SK-N-SH treated with all-trans-retinoic acid at 6 μM for 48 hours (cell line): ENCODE results near the gene ZCWPW2.

ENCODE experiments used
- CREB5 ChIP-seq: fragments of 250-450 bp; sonication (Bioruptor Pico); IDR thresholded peaks from 2 replicates; pipeline ENCODE4 v1.5.1; 2020; ENCODE audit warnings: low read depth, mild to moderate bottlenecking, moderate library complexity
- ZFP3 ChIP-seq: fragments of 250-450 bp; sonication (Bioruptor Pico); IDR thresholded peaks from 2 replicates; pipeline ENCODE4 v1.5.0; 2020; ENCODE audit warnings: mild to moderate bottlenecking, moderate library complexity
- TF ChIP-seq, protein P1 (sequence below): fragments of 250-450 bp; sonication (Bioruptor Pico); IDR thresholded peaks from 2 replicates; pipeline ENCODE4 v1.5.1; 2021; ENCODE audit warnings: mild to moderate bottlenecking, moderate library complexity

- TF ChIP-seq, protein P1, sequence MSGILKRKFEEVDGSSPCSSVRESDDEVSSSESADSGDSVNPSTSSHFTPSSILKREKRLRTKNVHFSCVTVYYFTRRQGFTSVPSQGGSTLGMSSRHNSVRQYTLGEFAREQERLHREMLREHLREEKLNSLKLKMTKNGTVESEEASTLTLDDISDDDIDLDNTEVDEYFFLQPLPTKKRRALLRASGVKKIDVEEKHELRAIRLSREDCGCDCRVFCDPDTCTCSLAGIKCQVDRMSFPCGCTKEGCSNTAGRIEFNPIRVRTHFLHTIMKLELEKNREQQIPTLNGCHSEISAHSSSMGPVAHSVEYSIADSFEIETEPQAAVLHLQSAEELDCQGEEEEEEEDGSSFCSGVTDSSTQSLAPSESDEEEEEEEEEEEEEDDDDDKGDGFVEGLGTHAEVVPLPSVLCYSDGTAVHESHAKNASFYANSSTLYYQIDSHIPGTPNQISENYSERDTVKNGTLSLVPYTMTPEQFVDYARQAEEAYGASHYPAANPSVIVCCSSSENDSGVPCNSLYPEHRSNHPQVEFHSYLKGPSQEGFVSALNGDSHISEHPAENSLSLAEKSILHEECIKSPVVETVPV (CRISPR knock-in tag), result no peak
- TF ChIP-seq ZFP3 (CRISPR knock-in tag) (no peak), CREB5 (no peak)
Observed at GRCh38 chr3:28449398-28449797, 100.9 kb downstream of the ZCWPW2 start.
